ENCODE results near the gene HIGD1B.

DNA sequence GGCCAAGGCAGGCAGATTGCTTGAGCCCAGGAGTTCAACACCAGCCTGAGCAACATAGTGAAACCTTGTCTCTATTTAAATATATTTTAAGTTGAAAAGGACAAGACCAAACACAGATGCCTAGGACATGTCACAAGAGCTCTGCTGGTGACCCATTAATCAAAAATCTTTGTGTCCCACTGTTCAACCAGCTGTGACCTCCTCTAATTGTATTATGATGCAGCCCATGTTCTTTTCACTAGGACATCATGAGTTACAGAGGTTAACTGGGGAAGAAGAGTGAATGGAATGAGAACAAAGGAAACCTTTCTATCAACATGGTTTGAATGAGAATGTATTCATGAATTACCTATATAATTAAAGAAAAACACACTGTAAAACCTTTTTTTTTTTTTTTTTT, 44.6 kb downstream of the HIGD1B start:
- TF ChIP-seq CTCF (IDR thresholded peaks at IDR 0.05; ENCODE audit: insufficient read depth, low read depth, low read length) (no peak), EZH2 (IDR thresholded peaks at IDR 0.05; ENCODE audit: insufficient read depth, low read length) (no peak)

All from astrocyte (in vitro differentiated cells and primary cell).